Measurements from ENCODE around the gene RFLNA.

Gene RFLNA

GRCh38 chr12:124359671-124360581, 65.0 kb downstream of the RFLNA start:
- DNase-seq (ENCODE audit: low read depth): peak; percentile 66

- no peak for DNase-seq (ENCODE audit: low read depth)
Observed at GRCh38 chr12:124361074-124361970, 66.4 kb downstream of the RFLNA start.

GRCh38 chr12:124361996-124362395, 67.1 kb downstream of the RFLNA start:
- no peak for DNase-seq (ENCODE audit: low read depth)

GRCh38 chr12:124363353-124363965, 68.6 kb downstream of the RFLNA start:
- DNase-seq (ENCODE audit: low read depth): no peak

DNA sequence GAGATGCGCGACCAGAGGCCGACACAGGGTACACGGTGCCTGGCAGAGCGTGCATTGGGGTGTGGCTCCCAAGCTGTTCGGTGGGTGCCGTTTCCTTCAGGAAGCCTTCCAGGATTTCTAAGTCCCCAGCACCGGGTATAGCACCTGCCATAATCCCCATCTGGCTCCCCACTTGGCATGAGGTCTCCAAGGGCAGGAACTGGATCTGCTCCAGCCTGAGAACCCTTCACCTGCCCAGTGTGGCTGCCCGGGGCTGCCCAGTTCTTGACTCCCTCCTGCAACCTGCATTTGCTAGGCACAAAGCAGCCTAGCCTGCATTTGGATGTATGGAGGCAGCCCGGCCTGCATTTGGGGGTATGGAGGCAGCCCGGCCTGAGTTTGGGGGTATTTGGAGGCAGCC, 69.7 kb downstream of the RFLNA start:
- no peak for DNase-seq (ENCODE audit: low read depth)
